ENCODE data around the gene CACNB4. TPM values are rescaled to one million over a fixed set of nuclear protein-coding genes. Genes with fewer than 3 reads are reported as not detected.
"Not testable (repeated sequence)": the region's sequence is repeated elsewhere in the genome, so short reads cannot be mapped to it uniquely, and the experiment has no call there.

The CACNB4 gene
- total RNA-seq, 1 donor from 2014 or later, result 11.4 TPM

DNA sequence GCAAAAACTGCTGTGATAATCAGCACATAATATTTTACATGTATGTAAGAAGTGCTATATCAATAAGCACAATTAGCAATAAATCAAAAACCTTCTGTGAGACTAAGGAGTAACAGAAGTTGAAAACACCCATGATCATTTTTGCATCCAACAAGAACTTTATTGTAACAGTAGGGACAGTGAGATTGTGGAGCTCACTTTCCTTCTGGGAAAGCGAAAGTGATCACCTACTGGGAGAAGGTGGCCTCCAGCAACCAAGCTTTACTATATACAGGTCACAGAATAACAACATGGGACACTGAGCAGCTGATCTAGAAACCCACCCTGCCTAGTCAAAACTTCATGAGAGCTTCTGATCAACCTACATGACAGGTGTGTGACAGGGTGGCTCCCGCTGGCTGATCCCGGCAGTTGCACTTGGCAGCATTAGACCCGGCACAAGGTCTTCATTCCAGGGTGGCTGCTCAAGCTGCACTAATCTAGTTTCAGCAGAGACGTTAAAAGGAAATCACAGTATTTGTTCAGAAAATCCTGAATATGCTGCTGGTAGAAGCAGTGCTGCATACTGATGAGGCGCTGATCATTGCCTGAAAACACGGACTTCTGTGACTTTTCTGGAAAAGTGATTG is 207.2 kb downstream of the CACNB4 start:
- intact Hi-C loops (cut with DNase I), result no loop called here
- DNase-seq (ENCODE audit: low spot score), result no peak
- no peak for ATAC-seq

DNA sequence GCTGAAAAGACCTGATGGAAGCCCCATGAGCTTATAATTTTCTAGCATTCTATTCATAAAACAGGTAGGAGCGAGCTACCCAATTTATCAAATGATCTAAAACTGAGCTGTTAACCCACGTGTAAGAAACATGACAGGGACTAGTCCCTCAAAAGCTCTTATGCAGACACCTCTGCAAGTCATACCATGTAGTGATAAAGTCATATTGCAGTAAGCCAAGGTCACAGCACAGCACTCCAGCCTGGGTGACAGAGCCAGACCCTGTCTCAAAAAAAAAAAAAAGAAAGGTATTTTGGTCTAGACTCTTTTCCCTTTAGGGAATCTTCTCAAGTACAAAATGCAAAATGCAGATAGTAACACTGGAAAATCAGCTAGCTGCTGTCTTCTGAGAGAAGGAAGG is 211.7 kb downstream of the CACNB4 start:
- intact Hi-C loops (cut with DNase I), result no loop called here
- no peak for DNase-seq (ENCODE audit: low spot score)
- no peak for ATAC-seq

DNA sequence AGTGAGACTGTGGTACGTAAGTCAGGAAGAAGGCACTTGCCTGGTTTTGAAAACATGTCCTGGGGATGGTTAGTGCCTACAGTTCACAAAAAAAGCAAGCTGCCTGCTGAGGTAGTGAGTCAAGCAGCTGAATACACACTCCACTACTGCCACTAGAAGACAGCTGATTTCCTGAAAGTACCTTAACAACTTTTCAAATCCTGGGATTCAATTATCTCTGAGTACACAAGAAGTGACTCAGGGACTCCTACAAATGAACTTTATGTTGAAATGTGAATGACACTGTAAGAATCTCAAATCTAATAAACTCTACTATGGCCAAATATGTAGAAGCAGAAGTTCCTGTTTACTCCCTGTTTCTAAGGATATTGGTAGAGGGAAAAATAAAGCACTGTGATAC is 212.6 kb downstream of the CACNB4 start:
- intact Hi-C loops (cut with DNase I), result no loop called here
- no peak for ATAC-seq

GRCh38 chr2:151882786-151883445 is 215.9 kb downstream of the CACNB4 start:
- DNase-seq (ENCODE audit: low spot score) (no peak), ATAC-seq (no peak)
- intact Hi-C loops (cut with DNase I), result no loop called here

More for the DNA sequence above, 212.6 kb downstream of the CACNB4 start:
- DNase-seq (ENCODE audit: low spot score), result no peak

GRCh38 chr2:151881342-151881741 is 217.5 kb downstream of the CACNB4 start:
- DNase-seq (ENCODE audit: low spot score) (no peak), ATAC-seq (no peak)
- intact Hi-C loops (cut with DNase I), result no loop called here

DNA sequence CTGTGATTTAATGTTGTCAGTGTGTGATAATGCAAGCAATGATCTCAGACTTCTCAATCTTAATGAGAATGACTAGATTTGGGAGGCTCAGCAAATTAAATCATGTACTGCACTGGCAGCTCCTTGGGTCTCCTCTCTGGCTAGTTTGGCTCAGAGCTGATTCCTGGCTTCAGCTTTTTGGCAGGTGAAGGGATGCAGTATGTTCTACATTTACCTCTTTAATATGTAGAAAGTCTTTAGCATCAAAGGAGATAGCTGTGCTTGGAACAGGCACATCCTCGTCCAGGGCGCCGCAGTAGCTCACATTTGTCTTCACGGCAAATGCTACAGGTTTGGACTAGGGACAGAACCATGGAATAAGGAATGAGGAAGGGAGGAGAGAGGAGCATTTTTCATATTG is 218.3 kb downstream of the CACNB4 start:
- DNase-seq (ENCODE audit: low spot score), result no peak
- intact Hi-C loops (cut with DNase I), result no loop called here
- ATAC-seq, result no peak

GRCh38 chr2:151878655-151879563 is 219.9 kb downstream of the CACNB4 start:
- no peak for DNase-seq (ENCODE audit: low spot score)
- intact Hi-C loops (cut with DNase I), result no loop called here
- ATAC-seq, result peak; percentile 71

DNA sequence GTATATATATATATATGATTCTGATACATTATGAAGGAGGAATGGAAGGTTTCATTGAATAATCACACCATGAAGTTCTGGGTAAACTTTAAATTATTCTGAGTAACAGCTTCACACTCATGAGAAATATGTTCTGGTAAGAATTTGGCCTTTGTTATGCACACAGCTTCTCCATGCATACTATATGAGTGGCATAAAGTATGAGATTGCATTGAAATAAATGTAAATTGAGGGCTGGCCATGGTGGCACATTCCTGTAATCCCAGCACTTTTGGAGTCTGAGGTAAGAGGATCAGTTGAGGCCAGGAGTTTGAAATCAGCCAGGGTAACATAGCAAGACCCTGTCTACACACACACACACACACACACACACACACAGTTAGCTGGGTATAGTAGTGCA is 220.6 kb downstream of the CACNB4 start:
- intact Hi-C loops (cut with DNase I), result no loop called here
- no peak for DNase-seq (ENCODE audit: low spot score)
- ATAC-seq, result no peak

- intact Hi-C loops (cut with DNase I); ATAC-seq; DNase-seq (ENCODE audit: low spot score): not testable (repeated sequence)
These were observed 223.2 kb downstream of the CACNB4 start for GRCh38 chr2:151875631-151876030.

GRCh38 chr2:151872463-151872862 is 226.4 kb downstream of the CACNB4 start:
- DNase-seq (ENCODE audit: low spot score), result no peak
- intact Hi-C loops (cut with DNase I), result no loop called here
- ATAC-seq, result peak; percentile 66

DNA sequence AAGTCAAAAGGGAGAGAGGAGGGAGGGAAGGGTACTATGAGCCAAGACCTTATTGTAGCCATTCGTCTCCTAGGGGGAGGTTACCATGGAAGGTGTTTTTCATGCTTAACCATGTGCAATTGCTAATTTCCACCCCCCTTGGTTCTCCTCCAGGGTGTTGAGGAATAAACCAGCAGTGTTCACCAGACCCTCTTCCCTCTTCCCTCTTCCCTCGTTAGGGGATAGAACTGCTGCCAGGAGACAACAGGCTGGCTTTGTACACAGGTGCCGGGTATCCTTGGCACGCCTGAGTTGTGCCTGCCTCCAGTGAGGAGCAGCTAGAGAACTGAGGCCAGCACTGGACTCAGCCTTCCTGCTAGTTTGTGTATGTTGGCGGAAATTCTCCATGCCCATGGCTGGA is 229.6 kb downstream of the CACNB4 start:
- no peak for DNase-seq (ENCODE audit: low spot score)
- intact Hi-C loops (cut with DNase I), result no loop called here
- no peak for ATAC-seq

DNA sequence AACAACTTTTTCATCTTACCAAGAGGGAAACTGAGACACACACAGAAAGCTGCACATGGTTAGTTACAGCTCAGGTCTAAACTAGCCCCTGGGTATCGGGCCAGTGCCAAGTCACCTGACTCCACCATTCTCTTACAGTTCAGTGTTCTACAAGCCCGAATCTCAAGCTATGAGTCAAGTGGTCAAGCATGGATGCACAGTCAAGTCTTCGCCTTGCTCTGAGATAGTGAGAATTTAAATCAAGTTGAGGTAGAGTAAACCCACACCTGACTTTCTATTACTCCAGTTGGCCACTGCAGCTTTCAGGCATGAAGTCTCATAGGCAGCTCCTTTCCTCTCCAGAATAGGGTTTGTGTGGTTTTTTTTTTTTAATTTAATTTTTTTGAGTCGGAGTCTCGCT is 236.1 kb downstream of the CACNB4 start:
- no peak for ATAC-seq
- no peak for DNase-seq (ENCODE audit: low spot score)
- intact Hi-C loops (cut with DNase I), result no loop called here

DNA sequence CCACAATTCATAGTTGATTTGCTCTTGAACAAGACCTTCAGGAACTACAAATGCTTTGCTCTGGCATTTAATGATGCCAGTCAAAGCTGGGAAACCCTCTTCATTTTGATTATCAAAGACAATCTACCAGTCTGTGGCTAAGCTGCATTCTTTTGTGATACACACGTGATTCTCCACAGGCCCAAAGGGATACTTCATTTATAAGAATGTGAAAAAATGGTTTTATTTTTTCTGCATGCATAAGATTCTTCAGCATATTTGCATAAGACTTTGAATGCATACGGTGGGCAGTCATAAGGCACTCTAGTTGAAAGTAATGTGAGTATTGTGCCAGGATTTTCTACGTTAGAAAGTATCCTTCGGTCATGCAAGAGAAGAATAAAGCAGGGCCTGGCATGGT is 237.7 kb downstream of the CACNB4 start:
- no peak for ATAC-seq
- intact Hi-C loops (cut with DNase I), result no loop called here

GRCh38 chr2:151860613-151861146 is 238.2 kb downstream of the CACNB4 start:
- ATAC-seq, result no peak
- DNase-seq (ENCODE audit: low spot score), result no peak
- intact Hi-C loops (cut with DNase I), result no loop called here

More for the DNA sequence above, 237.7 kb downstream of the CACNB4 start:
- DNase-seq (ENCODE audit: low spot score), result no peak

- no peak for ATAC-seq
- intact Hi-C loops (cut with DNase I), result no loop called here
- DNase-seq (ENCODE audit: low spot score), result no peak
These were observed 238.6 kb downstream of the CACNB4 start for GRCh38 chr2:151860210-151860609.

DNA sequence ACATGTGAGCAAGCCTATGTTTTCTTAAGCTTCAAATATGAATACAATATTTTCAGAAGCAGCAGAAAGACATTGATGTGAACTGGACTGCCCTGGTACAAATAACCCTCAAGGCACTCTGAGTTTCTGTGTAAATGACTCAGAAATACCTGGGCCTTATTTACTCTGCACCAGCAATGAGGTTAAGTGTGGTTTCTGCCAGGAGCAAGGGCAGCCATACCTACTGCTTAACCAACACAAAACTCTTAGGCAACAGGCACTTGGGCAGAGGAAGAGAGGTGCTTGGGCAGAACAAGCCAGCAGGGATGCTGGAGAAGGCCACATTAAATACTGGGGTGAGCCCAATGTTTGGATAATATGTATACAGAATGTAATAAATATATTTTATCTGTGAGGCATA is 241.2 kb downstream of the CACNB4 start:
- DNase-seq (ENCODE audit: low spot score), result no peak
- no peak for ATAC-seq
- intact Hi-C loops (cut with DNase I), result no loop called here

DNA sequence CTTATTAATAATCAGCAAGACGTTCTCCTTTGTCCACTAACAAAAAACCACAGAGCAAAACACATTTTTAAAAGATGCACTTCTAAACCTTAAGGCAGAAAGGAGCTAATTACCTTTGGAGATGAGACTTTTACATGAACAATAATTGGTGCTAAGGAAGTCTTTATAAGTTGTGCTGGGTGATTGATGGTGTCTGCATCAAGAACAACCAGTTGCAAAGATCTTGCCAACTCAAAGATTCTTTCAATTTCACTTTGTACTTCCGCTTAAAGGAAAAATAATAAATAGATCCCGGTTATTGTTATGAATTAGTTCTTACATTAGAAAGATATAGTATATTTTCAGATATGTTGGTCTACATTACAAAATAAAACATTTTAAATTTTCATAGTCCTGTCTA is 243.7 kb downstream of the CACNB4 start:
- ATAC-seq (no peak), DNase-seq (ENCODE audit: low spot score) (no peak)
- intact Hi-C loops (cut with DNase I), result no loop called here

DNA sequence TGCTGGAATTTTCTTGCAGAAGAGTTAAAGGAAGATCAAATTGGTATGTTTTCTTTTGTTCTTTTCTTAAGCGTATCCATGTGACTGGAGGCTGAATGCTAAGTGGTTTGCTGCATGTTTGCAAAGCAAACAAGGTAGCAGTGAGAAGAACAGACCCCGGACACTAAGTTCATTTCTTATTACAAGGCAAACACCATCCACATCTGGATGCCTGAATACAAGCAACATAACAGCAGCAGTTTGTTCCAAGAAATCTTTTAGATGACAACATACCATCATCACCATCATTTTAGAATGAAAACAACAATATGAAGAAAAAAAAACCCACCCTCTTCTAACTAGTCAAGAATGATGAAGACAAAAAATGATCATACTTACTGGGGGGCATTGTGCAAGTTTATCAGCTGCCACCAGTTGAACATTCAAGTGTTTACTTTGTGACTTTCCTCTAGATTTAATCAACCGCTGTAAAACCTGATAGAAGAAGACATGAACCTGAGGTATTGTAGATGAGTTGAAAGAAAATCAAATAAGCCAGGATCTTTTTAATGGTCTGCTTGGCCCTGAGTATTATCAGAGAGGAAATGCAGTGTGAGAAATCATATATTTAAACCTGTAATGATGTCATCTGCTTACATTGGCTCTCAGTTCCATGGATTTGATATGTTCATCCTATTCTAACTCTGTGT is 245.6 kb downstream of the CACNB4 start:
- intact Hi-C loops (cut with DNase I), result no loop called here
- no peak for DNase-seq (ENCODE audit: low spot score)
- no peak for ATAC-seq
